ENCODE measurements around the gene UST.
"Not testable (repeated sequence)": the region's sequence is repeated elsewhere in the genome, so short reads cannot be mapped to it uniquely, and the experiment has no call there.

The UST gene

GRCh38 chr6:148846778-148847761 lies 100.2 kb downstream of the UST start:
- no peak for DNase-seq (ENCODE audit: low read depth)
- H3K4me3 ChIP-seq (ENCODE audit: low read depth, low read length), result no peak overlapping the region
- TF ChIP-seq, protein P1, sequence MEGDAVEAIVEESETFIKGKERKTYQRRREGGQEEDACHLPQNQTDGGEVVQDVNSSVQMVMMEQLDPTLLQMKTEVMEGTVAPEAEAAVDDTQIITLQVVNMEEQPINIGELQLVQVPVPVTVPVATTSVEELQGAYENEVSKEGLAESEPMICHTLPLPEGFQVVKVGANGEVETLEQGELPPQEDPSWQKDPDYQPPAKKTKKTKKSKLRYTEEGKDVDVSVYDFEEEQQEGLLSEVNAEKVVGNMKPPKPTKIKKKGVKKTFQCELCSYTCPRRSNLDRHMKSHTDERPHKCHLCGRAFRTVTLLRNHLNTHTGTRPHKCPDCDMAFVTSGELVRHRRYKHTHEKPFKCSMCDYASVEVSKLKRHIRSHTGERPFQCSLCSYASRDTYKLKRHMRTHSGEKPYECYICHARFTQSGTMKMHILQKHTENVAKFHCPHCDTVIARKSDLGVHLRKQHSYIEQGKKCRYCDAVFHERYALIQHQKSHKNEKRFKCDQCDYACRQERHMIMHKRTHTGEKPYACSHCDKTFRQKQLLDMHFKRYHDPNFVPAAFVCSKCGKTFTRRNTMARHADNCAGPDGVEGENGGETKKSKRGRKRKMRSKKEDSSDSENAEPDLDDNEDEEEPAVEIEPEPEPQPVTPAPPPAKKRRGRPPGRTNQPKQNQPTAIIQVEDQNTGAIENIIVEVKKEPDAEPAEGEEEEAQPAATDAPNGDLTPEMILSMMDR (IDR thresholded peaks at IDR 0.05; ENCODE audit: low read depth, low read length, missing control alignments), result no peak

GRCh38 chr6:148848915-148849314 lies 102.1 kb downstream of the UST start:
- TF ChIP-seq, protein P1 (IDR thresholded peaks at IDR 0.05; ENCODE audit: low read depth, low read length, missing control alignments), result no peak
- H3K4me3 ChIP-seq (ENCODE audit: low read depth, low read length), result no peak overlapping the region
- no peak for DNase-seq (ENCODE audit: low read depth)

DNA sequence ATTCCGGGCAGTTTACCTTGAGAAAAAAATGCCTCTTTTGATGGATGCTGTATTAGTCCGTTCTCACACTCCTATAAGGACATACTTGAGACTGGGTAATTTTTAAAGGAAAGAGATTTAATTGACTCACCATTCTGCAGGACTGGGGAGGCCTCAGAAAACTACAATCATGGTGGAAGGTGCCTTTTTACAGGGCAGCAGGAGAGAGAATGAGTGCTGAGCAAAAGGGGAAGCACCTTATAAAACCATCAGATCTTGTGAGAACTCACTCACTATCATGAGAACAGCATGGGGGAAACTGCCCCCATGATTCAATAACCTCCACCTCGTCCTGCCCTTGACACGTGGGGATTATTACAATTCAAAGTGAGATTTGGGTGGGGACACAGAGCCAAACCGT lies 102.6 kb downstream of the UST start:
- not testable (repeated sequence) for H3K4me3 ChIP-seq (ENCODE audit: low read depth, low read length); DNase-seq (ENCODE audit: low read depth)

DNA sequence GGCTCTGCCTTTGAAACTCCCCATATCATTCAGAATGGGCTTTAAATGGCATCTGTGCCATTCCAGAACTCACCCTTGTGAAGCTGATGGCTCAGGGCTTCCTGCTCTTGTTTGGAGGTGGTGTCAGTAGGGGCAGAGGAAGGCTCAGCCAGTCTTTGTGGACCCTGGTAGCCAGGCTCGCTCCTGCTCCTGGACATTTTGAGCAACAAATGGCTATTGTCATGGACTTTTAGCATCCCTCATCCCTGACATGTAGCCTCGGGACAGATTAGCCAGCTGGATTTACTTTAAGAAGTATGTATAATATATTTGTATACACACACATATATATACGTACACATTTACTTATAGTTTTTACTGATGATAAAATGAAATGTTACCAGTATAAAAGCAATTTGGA lies 104.1 kb downstream of the UST start:
- TF ChIP-seq, protein P1 (IDR thresholded peaks at IDR 0.05; ENCODE audit: low read depth, low read length, missing control alignments), result no peak
- DNase-seq (ENCODE audit: low read depth), result no peak

GRCh38 chr6:148851683-148852556 lies 105.1 kb downstream of the UST start:
- no peak overlapping the region for H3K4me3 ChIP-seq (ENCODE audit: low read depth, low read length)
- TF ChIP-seq, protein P1 (IDR thresholded peaks at IDR 0.05; ENCODE audit: low read depth, low read length, missing control alignments), result no peak
- DNase-seq (ENCODE audit: low read depth), result no peak

More for the DNA sequence above, 104.1 kb downstream of the UST start:
- H3K4me3 ChIP-seq (ENCODE audit: low read depth, low read length), result no peak overlapping the region

GRCh38 chr6:148852688-148853087 lies 105.9 kb downstream of the UST start:
- no peak overlapping the region for H3K4me3 ChIP-seq (ENCODE audit: low read depth, low read length)
- TF ChIP-seq, protein P1 (IDR thresholded peaks at IDR 0.05; ENCODE audit: low read depth, low read length, missing control alignments), result no peak
- no peak for DNase-seq (ENCODE audit: low read depth)

GRCh38 chr6:148853113-148853512 lies 106.3 kb downstream of the UST start:
- not testable (repeated sequence) for H3K4me3 ChIP-seq (ENCODE audit: low read depth, low read length); DNase-seq (ENCODE audit: low read depth)
